GM21447 (cell line): ENCODE results near the gene PCDH17.

Source experiments
- ATAC-seq: cut with Tn5 transposase; IDR thresholded peaks from one replicate; pipeline ENCODE4 v1.9.1; 2021; ENCODE audit not compliant: unreplicated experiment

PCDH17 gene

GRCh38 chr13:57726981-57727380, 95.4 kb downstream of the PCDH17 start:
- ATAC-seq: no peak

GRCh38 chr13:57734306-57734705, 102.8 kb downstream of the PCDH17 start:
- ATAC-seq: no peak

GRCh38 chr13:57739089-57739488, 107.5 kb downstream of the PCDH17 start:
- no peak for ATAC-seq

- ATAC-seq: no peak
These were observed 108.1 kb downstream of the PCDH17 start for GRCh38 chr13:57739543-57740190.

- ATAC-seq: no peak
These were observed 109.2 kb downstream of the PCDH17 start for GRCh38 chr13:57740719-57741118.

GRCh38 chr13:57748096-57748495, 116.6 kb downstream of the PCDH17 start:
- ATAC-seq: no peak

GRCh38 chr13:57760951-57761350, 129.4 kb downstream of the PCDH17 start:
- no peak for ATAC-seq

GRCh38 chr13:57763689-57764088, 132.1 kb downstream of the PCDH17 start:
- ATAC-seq: no peak
